ENCODE results near the gene AGR3.

Gene AGR3

DNA sequence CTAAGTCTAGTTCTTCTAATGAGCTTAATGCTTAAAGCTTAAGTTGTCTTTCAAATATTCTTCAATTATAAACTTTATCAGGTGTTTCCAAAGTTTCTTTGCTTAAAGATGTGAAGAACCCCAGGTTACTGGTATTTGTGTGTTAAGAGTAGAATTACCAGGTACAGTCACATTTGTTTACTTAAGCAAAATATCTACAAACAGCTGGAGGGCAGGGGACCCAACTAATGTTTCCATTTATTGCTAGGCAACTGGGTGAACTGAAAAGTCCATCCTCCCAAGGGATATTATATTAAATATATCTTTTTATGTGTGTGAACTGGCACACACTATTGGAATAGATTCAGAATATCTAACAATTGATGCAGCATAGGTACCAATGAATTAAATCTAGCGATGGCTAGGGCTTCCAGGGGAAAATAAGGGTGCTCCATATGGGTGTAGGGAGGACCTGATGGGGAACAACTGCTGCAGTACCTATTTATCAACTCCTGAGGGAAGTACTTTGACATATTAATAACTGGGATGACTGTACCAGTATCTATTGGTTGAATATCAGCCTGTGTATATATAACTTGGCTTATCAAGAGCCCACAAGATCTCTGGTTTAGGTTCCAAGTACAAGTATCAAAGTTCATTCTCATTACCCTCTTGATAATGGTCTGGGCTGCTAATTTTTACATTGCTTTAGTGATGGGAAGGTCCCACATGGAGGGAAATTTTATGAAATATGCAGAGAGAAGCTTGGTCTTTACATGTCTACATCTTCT is 10.3 kb upstream of the AGR3 start:
- no peak overlapping the region for H3K27ac ChIP-seq
- TF ChIP-seq, protein P1, sequence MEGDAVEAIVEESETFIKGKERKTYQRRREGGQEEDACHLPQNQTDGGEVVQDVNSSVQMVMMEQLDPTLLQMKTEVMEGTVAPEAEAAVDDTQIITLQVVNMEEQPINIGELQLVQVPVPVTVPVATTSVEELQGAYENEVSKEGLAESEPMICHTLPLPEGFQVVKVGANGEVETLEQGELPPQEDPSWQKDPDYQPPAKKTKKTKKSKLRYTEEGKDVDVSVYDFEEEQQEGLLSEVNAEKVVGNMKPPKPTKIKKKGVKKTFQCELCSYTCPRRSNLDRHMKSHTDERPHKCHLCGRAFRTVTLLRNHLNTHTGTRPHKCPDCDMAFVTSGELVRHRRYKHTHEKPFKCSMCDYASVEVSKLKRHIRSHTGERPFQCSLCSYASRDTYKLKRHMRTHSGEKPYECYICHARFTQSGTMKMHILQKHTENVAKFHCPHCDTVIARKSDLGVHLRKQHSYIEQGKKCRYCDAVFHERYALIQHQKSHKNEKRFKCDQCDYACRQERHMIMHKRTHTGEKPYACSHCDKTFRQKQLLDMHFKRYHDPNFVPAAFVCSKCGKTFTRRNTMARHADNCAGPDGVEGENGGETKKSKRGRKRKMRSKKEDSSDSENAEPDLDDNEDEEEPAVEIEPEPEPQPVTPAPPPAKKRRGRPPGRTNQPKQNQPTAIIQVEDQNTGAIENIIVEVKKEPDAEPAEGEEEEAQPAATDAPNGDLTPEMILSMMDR (IDR thresholded peaks at IDR 0.05) = no peak
- TF ChIP-seq ZFX (IDR thresholded peaks at IDR 0.05; ENCODE audit: borderline replicate concordance) = no peak

DNA sequence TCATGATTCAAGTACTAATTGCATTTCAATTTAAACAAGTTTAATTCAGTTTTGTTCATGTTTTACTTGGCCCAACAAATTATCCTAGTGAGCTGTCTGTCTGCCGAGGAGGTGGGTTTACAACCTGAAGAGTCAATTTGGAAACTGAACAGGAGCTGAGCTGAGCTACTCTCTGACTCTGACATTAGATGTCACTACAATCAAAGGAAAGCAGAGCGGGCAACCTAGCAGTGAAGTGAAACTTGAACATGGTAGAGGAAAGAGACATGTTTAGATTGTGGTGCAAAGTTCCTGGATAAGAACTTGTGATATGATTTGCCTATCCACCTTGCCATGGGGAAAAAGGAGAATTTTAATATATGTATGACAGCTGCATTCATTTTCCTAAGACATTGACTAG is 9.6 kb upstream of the AGR3 start:
- H3K27ac ChIP-seq = no peak overlapping the region
- TF ChIP-seq ZFX (IDR thresholded peaks at IDR 0.05; ENCODE audit: borderline replicate concordance) = no peak
- TF ChIP-seq, protein P1 (IDR thresholded peaks at IDR 0.05) = peak; percentile 74

DNA sequence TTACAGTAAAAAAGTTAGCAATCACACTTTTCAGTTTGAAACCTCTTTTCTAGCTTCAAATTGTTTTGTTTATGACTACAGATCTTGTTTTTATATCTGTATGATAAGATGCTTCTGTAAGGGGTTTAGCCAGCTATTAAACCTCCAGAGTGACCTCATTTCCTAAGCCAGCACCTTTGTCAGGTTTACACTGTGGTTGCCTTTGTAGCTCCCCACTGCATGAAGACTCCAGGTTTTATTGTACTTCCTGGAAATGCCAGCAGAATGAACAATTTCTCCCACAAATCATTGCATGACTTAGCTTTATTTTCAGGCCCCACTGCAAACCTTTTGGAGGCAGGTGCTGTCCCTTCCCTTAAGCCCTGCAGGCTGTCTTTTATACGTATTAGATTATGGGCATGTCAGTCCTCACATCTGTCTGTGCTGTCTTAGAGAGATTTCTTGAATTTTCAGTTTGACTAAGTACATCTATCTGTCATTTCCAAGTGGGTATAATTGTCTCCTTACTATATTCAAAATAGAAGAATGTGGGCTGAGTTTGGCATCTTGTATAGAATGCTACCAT is 8.2 kb upstream of the AGR3 start:
- H3K27ac ChIP-seq = no peak overlapping the region
- TF ChIP-seq, protein P1 (IDR thresholded peaks at IDR 0.05) = no peak
- TF ChIP-seq ZFX (IDR thresholded peaks at IDR 0.05; ENCODE audit: borderline replicate concordance) = no peak

DNA sequence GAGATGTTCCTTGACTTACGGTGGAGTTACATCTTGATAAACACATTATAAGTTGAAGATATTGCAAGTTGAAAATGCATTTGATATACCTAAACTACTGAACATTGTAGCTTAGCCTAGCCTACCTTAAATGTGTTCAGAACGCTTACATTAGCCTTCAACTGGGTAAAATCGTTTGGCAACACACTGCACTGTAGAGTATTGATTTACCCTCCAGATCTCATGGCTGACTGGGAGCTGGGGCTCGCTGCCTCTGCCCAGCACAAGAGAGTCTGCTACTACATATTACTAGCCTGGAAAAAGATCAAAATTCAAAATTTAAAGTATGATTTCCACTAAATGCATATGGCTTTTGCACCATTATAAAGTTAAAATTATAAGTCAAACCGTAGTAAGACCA is 7.5 kb upstream of the AGR3 start:
- TF ChIP-seq, protein P1 (IDR thresholded peaks at IDR 0.05) = no peak
- no peak for TF ChIP-seq ZFX (IDR thresholded peaks at IDR 0.05; ENCODE audit: borderline replicate concordance)
- no peak overlapping the region for H3K27ac ChIP-seq

DNA sequence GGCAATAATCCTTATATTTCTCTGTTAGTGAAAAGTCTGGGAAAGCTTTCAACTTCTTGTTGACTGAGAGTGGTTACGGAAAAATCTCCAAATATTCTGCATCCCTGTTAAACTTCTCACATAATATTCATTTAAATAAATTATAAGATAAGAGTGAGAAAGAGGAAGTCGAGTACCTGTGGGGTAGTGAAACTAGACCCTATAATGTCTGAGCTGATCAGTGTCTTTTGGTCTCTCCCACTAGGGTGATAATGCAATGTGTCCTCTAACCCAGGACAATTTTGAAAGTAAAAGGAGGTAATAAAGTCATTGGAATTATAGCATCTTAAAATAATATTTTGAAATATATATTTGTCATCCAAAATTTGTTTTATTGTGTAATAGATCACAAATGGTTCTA is 2.1 kb upstream of the AGR3 start:
- no peak for TF ChIP-seq ZFX (IDR thresholded peaks at IDR 0.05; ENCODE audit: borderline replicate concordance)
- TF ChIP-seq, protein P1 (IDR thresholded peaks at IDR 0.05) = no peak
- H3K27ac ChIP-seq = no peak overlapping the region

DNA sequence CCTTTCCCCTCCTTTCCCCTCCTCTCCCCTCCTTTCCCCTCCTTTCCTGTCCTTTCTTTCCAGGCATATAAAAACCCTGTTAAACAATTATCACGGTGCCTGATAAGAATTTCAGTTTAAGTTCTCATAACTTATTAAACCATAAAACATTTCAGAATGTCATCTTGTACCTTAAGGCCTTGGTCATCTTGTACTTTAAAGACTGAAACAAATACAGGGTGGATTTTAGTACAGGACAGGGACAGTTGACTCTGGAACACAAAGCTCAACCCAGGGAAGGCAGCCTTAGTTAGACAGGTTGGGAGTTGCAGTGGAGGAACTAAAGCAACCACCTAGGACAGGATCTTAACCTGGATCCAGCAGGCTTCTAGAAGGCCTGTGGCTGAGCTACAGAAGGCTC is 1.2 kb downstream of the AGR3 start:
- TF ChIP-seq ZFX (IDR thresholded peaks at IDR 0.05; ENCODE audit: borderline replicate concordance) = no peak
- TF ChIP-seq, protein P1 (IDR thresholded peaks at IDR 0.05) = no peak
- H3K27ac ChIP-seq = no peak overlapping the region

DNA sequence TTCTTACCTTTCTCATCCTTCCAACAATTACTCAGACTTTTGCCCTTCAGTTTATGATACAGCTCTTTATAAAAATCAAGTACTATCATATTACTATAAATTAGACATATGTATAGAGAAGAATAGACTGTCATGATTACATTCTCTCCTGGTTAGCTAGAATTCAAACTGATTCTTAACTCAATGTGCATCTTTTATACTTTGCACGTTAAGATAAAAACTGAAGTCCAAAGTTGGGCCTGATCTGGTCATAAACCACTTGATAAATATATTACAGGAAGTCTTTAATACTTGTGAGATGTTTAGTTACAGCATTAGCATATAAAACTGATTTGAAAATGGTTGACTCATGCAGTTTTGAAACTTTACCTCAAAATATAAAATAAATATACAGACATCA is 2.6 kb downstream of the AGR3 start:
- TF ChIP-seq, protein P1 (IDR thresholded peaks at IDR 0.05) = no peak
- TF ChIP-seq ZFX (IDR thresholded peaks at IDR 0.05; ENCODE audit: borderline replicate concordance) = no peak
- no peak overlapping the region for H3K27ac ChIP-seq

All from 22Rv1 (cell line).